SIG-M5 treated with dmso at 0.1 percent for 504 hours (cell line): ENCODE data around the gene IL17C.

Experiments used
- DNase-seq: peaks from one replicate; lab custom pipeline; 2025; ENCODE audit not compliant: unreplicated experiment; lab: John Stamatoyannopoulos, UW

The IL17C gene, protein sequence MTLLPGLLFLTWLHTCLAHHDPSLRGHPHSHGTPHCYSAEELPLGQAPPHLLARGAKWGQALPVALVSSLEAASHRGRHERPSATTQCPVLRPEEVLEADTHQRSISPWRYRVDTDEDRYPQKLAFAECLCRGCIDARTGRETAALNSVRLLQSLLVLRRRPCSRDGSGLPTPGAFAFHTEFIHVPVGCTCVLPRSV

DNA sequence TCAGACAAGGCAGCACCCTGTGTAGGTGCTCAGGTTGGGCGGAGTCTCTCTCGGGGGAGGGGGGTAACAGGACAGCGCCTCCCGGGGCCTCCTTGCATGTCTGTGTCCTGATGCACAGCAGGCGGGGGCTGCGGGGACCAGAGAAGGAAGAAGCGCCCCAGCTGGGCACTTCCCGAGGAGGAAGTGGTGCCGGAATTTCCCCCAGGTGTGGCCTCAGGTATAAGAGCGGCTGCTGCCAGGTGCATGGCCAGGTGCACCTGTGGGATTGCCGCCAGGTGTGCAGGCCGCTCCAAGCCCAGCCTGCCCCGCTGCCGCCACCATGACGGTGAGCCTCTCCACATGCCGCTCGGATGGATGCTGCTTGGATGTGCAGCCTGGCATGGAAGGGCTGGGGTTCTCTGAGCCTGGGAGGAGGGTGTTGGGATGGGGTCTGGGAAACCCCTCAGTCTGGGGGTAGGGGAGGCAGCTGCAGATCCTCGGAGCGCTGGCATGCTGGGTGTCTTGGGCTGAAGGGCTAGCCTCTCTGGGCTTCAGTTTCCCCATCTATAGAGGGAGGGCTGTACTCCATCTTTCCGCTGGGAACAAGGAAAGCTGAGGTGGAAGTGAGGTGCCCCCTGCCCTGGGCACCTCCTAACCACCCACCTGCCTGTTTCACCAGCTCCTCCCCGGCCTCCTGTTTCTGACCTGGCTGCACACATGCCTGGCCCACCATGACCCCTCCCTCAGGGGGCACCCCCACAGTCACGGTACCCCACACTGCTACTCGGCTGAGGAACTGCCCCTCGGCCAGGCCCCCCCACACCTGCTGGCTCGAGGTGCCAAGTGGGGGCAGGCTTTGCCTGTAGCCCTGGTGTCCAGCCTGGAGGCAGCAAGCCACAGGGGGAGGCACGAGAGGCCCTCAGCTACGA is at the start of gene IL17C:
IL17C (plus strand) TSS at position 250 of the 908 bp plus-strand sequence; CDS start at position 320, 70 bp downstream.
- DNase-seq = no peak

DNA sequence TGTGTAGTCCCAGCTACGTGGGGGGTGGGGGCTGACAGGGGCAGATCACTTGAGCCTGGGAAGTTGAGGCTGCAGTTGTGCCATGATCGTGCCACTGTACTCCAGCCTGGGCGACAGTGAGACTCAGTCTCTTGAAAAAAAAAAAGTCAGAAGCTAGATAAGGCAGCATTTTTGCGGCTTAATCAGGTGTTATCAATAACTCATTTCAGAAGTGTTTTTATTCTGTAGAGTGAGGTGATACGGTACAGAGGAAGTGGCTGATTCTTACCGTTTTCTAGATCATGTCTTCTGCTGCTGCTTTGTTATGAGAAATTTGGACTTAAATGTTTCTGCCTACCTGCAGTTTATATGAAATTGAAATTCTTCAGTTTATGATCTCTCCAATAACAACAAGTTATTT is 49.6 kb upstream of the IL17C start:
- DNase-seq = no peak

DNA sequence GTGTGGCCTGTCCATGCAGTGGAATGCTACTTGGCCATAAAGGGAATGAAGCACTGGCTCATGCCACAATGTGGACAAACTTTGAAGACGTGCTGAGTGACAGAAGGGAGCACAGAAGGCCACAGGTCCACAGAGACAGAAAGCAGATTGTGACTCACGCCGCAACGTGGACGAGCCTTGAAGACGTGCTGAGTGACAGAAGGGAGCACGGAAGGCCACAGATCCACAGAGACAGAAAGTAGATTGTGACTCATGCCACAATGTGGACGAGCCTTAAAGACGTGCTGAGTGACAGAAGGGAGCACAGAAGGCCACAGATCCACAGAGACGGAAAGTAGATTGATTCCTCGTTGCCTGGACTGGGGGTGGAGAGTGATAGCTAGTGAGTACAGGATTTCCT is 48.9 kb upstream of the IL17C start:
- DNase-seq = no peak

DNA sequence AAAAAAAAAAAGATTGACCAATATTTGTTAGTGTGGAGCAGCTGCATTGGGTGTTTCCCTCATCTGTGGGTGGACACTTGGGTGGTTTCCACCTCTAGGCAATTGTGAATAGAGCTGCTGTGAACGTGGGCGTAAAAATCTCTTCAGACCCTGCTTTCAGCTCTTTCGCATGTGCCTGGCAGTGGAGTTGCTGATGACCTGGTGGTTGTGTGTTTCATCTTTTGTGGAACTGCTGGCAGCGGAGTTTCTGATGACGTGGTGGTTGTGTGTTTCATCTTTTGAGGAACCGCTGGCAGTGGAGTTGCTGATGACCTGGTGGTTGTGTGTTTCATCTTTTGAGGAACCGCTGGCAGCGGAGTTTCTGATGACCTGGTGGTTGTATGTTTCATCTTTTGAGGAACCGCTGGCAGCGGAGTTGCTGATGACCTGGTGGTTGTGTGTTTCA is 46.8 kb upstream of the IL17C start:
- peak; percentile 71 for DNase-seq

DNA sequence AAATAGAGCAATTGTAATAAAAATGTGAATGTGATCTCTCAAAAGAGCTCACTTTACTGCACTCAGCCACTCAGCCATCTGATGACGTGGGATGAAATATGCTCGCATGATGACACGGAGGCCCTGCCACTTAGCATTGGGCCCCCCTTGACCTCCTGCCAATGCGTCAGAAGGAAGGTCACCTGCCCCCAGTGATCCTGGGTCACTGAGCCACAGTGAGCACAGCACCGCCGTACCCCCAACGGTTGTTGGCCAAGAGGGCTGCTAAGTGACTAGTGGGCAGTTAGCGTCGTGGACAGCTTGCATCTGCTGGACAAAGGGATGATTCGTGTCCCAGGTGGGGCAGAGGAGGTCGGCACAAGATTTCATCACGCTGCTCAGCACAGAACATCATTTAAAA is 45.3 kb upstream of the IL17C start:
- no peak for DNase-seq

DNA sequence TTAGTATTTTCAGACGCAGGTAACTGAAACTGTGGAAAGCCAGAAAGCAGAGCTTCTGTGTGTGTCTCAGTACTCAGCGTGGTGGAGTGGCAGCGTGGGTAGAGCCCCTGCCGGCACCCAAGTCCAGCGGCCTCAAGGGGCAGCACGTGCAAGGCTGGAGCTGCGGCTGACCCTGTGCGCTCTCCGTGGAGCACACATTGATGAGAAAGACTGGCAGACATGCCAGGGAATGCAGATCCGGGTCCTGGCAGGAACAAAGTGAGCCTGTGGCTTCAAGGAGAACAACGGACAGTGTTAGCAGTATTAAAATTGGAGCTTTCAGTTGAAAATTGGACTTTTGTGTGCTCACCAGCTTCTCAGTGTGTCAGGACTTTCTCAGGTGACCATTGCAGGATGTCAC is 44.9 kb upstream of the IL17C start:
- DNase-seq = no peak

DNA sequence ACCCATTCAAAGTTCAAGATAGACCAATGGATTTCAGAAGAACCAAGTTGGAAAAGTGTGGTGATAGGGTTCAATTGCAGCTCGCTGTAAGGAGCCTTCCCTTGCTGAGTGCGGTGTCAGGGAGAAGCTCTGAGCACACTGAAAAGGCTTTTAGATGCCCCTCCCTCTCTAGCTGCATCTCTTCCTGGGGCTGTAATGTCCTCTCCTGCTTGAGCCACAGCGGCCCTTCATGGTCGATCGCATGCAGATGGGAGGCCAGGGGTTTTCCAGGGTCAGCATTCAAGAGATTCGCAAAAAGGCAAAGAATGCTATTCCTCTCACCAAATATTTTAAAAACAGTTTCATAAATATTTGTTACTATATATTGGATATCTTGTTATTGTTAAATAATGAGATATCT is 44.5 kb upstream of the IL17C start:
- DNase-seq = no peak

DNA sequence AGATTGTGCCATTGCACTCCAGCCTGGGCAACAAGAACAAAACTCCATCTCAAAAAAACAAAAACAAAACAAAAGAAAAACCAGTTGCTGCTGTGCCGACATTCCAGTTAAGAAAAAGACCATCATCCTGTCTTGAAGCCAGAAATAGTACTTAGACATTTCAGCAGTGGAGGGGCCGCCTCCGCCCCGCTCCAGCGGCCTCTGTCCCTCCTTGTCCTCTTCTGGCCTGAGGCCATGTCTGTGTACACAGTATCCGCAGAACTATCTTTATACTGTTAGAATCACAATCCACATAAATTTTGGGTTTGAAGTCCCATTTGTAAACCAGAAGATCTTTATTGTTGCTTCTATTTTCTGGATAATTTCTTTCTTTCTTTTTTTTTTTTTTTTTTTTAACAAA is 43.3 kb upstream of the IL17C start:
- no peak for DNase-seq

DNA sequence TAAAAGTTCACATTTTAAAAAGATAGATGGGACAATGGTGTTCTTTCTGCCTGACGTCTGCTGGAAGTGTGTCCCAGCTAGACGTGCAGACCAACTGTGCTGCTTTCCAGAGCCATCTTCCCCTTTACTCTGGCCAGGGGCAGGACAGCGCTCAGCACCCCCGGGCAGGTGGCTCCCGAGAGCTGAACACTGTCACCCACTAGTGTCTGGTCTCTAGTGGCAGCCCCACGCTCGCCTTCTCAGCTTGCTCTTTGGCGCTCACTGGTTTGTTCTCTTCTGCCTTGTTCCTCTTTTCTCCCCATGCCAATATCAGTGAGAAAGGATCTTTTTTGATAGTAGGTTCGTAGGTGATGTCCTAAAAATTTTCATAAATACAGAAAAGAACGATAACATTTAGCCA is 42.5 kb upstream of the IL17C start:
- DNase-seq = no peak

DNA sequence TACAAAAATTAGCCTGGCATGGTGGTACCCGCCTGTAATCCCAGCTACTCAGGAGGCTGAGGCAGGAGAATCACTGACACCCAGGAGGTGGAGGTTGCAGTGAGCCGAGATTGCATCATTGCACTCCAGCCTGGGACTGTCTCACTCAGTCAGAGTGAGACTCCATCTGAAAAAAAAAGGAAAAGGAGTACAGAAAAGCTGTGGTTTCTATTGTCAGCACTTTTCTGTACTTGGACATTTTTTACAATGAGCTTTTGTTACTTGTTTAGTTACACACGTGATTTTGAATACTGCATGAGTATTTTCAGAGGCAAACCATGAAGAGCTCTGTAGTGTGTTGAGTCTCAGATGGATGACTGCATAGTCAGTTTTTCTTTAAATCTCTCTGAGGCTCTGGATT is 41.9 kb upstream of the IL17C start:
- no peak for DNase-seq

DNA sequence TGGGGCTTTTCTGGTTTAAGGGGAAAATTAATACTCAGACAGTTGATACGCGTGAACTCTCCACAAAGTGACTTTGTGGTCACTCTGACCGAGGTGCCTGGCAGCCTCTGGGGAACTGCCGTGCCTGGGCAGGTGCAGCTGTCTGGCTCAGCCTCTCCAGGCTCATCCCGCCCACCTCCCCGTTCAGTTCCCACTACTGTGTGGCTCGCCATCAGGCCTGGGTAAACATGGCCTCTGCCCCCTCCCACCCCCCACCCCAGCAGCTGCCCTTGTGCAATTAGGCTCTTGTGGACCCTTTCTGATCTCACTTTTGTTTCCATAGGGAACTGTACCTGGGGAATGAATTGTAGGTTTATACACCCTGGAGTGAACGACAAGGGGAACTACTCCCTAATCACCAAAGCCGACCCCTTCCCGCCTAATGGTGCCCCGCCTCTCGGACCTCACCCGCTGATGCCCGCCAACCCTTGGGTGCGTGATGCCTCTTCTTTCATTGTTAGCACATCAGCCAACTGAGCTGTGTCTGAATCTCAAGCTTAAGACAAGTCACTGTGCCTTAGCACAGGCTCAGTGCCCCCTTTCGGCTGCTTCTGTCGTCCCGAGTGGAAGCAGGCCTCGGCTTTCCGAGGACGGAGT is 40.4 kb upstream of the IL17C start:
- DNase-seq = no peak

DNA sequence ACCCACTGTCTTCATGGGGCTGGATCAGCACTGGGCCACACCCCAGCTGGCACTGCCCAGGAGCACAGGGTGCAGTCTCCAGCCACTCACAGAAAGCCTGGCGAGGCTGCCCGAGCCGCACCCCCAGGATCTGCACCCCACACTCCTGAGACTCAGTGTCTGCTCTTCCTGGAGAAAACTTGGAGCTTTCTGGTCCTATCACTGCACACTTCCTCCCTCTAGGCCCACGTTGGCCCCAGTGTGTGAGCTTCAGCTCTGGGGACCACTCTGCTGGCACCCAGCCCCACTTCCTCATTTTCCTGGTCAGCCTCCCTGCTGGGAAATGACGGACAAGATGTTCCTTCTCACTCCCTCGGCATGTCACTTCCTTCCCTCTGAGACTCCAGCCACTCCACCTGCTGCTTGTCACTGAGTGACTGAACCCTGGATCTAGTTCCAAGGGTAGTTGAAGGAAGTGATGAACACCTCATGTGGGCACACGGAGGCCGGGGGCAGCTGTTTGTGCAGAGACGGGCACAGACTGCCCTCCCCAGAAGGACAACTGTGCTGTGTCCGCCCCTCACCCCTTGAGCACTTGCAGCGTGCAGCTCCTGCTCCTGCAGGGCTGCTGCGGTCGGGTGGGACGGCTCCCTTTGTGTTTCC is 39.2 kb upstream of the IL17C start:
- DNase-seq = peak; percentile 68

DNA sequence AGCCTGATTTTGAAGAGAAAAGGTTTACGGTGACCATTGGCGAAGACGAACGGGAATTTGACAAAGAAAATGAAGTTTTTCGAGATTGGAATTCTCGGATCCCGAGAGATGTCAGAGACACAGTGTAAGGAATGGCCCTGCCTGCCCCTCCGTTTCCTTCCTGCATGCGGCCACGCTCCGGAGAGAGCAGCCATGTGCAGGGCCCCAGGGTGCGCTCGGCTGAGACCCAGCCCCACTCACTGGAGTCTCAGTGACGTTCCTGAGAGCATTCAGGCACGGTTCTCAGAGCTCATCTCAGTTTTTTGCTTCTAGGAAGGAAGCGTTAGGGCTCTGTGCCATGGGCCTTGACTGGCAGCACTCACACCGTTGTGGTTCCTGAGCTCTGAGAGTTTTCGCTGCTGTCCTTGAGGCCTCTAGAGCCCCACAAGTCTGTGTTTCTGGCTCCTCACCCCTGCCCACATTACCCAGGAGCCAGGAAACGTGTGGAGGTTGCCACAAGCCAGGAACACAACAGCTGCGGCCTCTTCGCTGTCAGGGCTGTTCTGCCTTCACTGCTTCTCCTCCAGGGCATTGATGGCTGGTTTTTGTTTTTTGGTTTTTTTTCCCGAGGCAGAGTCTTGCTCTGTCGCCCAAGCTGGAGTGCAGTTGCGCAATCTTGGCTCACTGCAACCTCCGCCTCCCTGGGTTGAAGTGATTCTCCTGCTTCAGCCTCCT is 38.4 kb upstream of the IL17C start:
- no peak for DNase-seq

DNA sequence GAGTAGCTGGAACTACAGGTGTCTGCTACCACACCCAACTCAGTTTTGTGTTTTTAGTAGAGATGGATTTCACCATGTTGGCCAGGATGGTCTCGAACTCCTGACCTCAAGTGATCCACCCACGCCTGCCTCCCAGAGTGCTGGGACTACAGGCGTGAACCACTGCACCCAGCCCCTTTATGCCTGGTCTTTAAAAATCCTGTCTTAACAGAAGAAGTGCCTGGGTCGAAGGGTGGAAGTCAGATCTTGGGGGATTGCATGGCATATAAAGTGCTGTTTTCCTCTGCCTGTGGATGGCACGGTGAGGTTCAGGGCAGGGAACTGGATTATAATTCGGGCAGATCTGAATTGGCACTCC is 37.9 kb upstream of the IL17C start:
- no peak for DNase-seq

DNA sequence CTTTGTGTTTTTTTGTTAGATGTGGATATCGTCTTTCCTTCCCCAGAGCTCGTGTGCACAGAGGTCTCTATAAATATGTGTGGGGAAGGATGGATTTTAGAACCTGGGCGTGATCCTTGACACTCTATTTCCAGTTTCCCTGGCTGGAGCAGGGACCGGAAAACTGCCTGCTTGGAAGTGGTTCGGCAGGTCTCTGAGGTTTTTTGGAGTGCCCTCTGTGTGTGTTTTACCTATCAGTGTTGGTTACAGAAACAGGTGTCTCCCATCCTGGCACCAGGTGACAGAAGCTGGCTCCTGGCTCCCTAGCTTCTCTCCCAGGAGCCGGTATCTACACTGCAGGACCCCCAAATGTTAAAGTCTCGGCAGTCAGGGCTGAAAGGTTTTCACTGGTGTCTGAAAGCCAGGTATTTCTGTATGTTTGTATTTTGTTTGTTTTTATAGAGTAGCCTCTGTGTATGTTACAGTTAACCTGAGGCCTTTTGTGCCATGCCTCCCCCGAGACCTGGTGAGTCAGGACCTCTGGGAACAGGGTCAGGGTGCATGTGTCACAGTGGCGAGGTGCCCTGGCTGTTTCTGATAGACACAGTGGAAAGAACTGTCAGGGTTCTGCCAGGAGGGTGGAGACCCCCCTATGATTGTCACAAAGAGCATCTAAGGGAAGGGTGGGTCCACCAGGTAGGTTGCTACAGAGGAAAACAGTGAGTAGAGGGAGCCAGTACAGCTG is 36.9 kb upstream of the IL17C start:
- DNase-seq = no peak

DNA sequence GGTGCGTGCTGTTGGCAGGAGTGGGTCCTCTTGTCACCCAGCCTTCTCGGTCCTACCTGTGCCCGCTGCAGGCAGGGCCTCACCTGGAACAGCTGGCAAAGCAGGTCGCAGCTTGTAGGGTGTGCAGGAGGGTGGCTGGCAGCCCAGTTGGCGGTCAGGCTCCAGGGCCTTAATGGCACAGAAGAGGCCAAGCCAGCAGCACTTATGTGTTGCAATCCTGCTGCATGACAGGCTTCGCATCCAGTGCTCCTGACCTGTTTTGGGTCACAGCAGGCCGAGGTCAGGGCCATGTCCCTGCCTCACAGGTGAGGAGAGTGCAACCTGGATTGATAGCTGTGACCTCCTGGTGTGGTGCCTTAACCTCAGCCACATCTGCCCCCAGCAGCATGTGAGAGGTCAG is 36.3 kb upstream of the IL17C start:
- no peak for DNase-seq

DNA sequence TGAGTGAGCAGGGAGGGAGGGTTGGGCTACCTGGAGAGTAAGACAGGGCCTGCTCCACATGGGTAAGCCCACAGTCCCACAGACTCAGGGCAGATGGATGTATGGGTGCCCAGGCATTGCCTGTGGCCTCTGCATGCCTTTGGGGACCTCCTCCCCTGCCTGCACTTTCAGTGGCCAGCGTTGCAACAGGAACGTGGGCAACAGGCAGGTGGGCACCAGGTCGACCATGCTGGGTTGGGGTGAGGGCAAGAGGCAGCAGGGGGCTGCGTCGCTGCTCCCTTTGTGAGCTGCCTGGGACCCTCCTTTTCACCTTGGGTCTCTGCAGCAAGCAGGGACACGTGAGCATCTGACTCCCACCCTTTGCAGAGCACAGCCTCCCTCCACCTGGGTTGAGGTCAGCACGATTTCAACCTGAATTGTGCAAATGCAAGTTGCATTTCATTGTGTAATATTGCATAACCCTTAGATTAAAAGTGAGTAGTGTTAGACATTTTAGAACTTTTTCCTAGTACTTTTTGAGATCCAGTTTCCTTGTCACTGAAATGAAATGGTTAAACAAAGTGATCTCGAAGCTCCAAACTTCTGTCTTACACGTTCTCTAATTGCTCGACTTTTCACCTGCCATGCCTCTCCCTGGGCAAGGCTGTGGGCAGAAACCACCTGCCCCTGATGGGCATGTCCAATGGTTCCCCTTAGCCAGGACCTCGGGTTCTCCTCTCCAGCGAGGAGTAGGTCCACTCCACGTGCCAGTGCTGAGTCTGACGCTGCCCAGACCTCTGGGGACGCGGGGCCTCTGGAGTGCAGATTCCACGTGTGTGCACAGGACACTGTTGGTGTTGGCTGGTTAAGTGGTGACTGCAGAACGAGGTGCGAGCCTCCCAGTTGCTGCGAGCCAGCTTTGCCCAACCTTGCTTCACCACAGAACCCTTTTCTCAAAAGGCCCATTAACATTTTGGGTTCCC is 32.9 kb upstream of the IL17C start:
- no peak for DNase-seq

DNA sequence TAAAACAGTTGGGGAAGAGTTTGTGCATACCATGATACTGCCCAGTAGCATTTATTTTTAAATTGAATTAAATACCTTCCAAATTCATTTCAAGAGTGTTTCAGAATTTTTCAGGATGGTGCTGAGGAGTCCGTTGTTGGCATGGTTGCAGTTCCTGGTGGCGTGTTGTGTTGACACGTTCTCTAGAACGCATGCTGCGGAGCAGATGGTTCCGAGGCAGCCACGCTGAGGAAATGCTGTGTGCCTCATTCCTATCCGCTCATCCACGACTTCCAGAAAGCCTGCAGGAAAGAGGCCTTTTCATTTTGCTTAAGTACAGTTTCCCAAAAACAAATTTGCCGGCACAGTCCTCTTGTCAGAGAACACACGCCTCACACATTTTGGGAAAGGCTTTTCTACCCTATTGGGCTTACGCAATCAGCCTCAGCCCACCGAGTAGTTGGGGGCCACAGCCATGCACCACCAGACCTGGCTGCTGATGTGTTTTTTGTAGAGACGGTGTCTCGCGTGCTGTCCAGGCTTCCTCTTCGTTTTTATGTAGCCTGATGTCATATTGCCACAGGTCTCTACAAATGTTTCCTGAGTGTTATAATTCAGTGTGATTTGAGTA is 32.1 kb upstream of the IL17C start:
- DNase-seq = no peak

DNA sequence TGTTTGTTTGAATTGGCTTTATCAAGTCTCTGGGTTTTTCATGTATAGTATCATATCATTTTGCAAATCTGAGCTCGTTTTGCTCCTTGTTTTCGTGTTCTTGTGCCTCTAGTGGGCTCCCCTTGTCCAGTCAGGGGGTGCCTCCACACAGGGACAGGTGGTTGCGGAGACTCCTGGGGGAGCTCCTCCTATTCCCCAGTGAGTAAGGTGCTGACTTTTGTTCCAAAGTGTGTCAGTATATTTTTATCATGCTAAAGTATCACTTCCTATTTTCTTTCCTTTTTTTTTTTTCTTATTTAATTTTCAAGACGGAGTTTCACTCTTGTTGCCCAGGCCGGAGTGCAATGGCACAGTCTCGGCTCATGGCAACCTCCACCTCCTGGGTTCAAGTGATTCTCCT is 30.3 kb upstream of the IL17C start:
- DNase-seq = no peak
